Heart left ventricle (tissue), 13 donors: ENCODE data around the gene KRT72.

Experiments used
- CTCF ChIP-seq, 12 donors: fragments of 200-600 bp; sonication (generic) in 4 of 12; IDR thresholded peaks; one replicate each; pipeline versions ENCODE4 v1.5.0 to v1.8.0; 2018 to 2022; ENCODE audit warnings: antibody characterized with exemption in 12 of 12, mild to moderate bottlenecking in 5 of 12
- POLR2A ChIP-seq, 2 donors: fragments of 450-650 bp; IDR thresholded peaks; one replicate each; pipeline ENCODE4 v1.6.1; 2017; ENCODE audit warnings: antibody characterized with exemption in 2 of 2, mild to moderate bottlenecking in 2 of 2, moderate library complexity in 2 of 2
- donor health status: ischemic (EF 13 %, LVEDD 7.1; RV severe dilation, severe dysfunction).
- donor health status: DM: no; HTN: yes; CAD: no.
- donor health status: DM: no; HTN: no; CAD: no.
- donor health status: ischemic (EF 25% LVEDD 6.9; RV normal size, moderate dysfunction).
- donor health status: ischemic (EF 25% LVEDD 5.7; RV mildly dilated, moderate dysfunction).
- donor health status: ischemic (EF 35%, LVEDD 5.7; RV mildly dilated, moderate dysfunction).
- donor health status: nonischemic (EF 11% LVEDD 7.7; RV severe dilation, severe dysfunction).
- donor health status: DM: yes; HTN: yes; CAD: no.
- donor health status: PGD.
- donor health status: ischemic (EF 29% LVEDD 5.4; RV normal size, mild dysfunction).
- donor health status: nonischemic (EF 23%, LVEDD 6.1; RV moderate dilation, normal function).

- no peak for TF ChIP-seq CTCF (IDR thresholded peaks at IDR 0.05)
- no peak for TF ChIP-seq POLR2A (IDR thresholded peaks at IDR 0.05)
Observed at GRCh38 chr12:52641468-52641867, 40.2 kb upstream of the KRT72 start.
